Vagina (tissue), 2 donors: ENCODE results near the gene RGS19.

ENCODE experiments used
- POLR2A ChIP-seq, 2 donors: fragments of 450-650 bp; IDR thresholded peaks; one replicate each; pipeline ENCODE4 v1.6.1; 2017; ENCODE audit warnings: antibody characterized with exemption in 2 of 2, mild to moderate bottlenecking in 2 of 2, moderate library complexity in 2 of 2
- TF ChIP-seq, protein P1 (sequence below), 3 experiments: fragments of 450-650 bp in 2 of 3; fragments of 200-600 bp in 1 of 3; sonication (generic) in 1 of 3; IDR thresholded peaks; one replicate each; pipeline ENCODE4 v1.5.1; 2017 to 2019; ENCODE audit warnings: antibody characterized with exemption in 3 of 3, mild to moderate bottlenecking in 2 of 3, moderate library complexity in 2 of 3

- TF ChIP-seq, protein P1, sequence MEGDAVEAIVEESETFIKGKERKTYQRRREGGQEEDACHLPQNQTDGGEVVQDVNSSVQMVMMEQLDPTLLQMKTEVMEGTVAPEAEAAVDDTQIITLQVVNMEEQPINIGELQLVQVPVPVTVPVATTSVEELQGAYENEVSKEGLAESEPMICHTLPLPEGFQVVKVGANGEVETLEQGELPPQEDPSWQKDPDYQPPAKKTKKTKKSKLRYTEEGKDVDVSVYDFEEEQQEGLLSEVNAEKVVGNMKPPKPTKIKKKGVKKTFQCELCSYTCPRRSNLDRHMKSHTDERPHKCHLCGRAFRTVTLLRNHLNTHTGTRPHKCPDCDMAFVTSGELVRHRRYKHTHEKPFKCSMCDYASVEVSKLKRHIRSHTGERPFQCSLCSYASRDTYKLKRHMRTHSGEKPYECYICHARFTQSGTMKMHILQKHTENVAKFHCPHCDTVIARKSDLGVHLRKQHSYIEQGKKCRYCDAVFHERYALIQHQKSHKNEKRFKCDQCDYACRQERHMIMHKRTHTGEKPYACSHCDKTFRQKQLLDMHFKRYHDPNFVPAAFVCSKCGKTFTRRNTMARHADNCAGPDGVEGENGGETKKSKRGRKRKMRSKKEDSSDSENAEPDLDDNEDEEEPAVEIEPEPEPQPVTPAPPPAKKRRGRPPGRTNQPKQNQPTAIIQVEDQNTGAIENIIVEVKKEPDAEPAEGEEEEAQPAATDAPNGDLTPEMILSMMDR (IDR thresholded peaks at IDR 0.05): peak in 2 of 3 experiments; percentile 22 to 56
- TF ChIP-seq POLR2A (IDR thresholded peaks at IDR 0.05): no peak
These were observed 40.6 kb downstream of the RGS19 start for GRCh38 chr20:64038565-64039292.
